Peyer's patch (tissue), 4 donors: ENCODE measurements around the gene GP1BB. TPM values are rescaled to one million over a fixed set of nuclear protein-coding genes. Genes with fewer than 3 reads are reported as not detected.
"Not testable (repeated sequence)": the region's sequence is repeated elsewhere in the genome, so short reads cannot be mapped to it uniquely, and the experiment has no call there.

Experiments used
- DNase-seq, 3 donors: peaks; one replicate each; pipeline ENCODE4 v3.0.0-alpha.2; 2017 to 2019
- H3K27ac ChIP-seq, 4 donors: fragments of 200-600 bp; sonication (generic); one replicate each; pipeline ENCODE4 v1.5.1; 2016 to 2019
- H3K27me3 ChIP-seq, 2 donors: fragments of 200-600 bp; sonication (generic); one replicate each; pipeline ENCODE4 v1.5.1; 2019
- H3K36me3 ChIP-seq, 3 donors: fragments of 200-600 bp; sonication (generic); one replicate each; pipeline ENCODE4 v1.5.1; 2016 to 2019
- H3K4me1 ChIP-seq, 4 donors: fragments of 200-600 bp; sonication (generic); one replicate each; pipeline ENCODE4 v1.5.1; 2016 to 2019
- H3K4me3 ChIP-seq, 4 donors: fragments of 200-600 bp; sonication (generic); 1 replicate in 3 of 4; 2 replicates in 1 of 4; pipeline ENCODE4 v1.5.1; 2016 to 2019; ENCODE audit warnings: mild to moderate bottlenecking in 1 of 4
- H3K9me3 ChIP-seq, 4 donors: fragments of 200-600 bp; sonication (generic); one replicate each; pipeline ENCODE4 v1.5.1; 2016 to 2019; ENCODE audit warnings: mild to moderate bottlenecking in 1 of 4
- CTCF ChIP-seq, 6 experiments: fragments of 450-650 bp in 4 of 6; fragments of 200-600 bp in 2 of 6; sonication (generic) in 1 of 6; IDR thresholded peaks; one replicate each; pipeline ENCODE4 v1.5.1; 2017 to 2019; ENCODE audit warnings: antibody characterized with exemption in 6 of 6, mild to moderate bottlenecking in 3 of 6, moderate library complexity in 1 of 6
- POLR2A ChIP-seq, 2 donors: fragments of 450-650 bp; IDR thresholded peaks; one replicate each; pipeline ENCODE4 v1.5.1; 2017; ENCODE audit warnings: antibody characterized with exemption in 2 of 2, mild to moderate bottlenecking in 2 of 2, moderate library complexity in 2 of 2
- total RNA-seq, 4 donors: library from RNA; depleted of rRNA; stranded (reverse); fragments of >200 nt; gene quantifications; one replicate each; pipeline ENCODE4 v1.1.0, GENCODE V29; 2016

The GP1BB gene
- 1 to 10 TPM; 1.1 to 9.1 (median 2.0) TPM for total RNA-seq

DNA sequence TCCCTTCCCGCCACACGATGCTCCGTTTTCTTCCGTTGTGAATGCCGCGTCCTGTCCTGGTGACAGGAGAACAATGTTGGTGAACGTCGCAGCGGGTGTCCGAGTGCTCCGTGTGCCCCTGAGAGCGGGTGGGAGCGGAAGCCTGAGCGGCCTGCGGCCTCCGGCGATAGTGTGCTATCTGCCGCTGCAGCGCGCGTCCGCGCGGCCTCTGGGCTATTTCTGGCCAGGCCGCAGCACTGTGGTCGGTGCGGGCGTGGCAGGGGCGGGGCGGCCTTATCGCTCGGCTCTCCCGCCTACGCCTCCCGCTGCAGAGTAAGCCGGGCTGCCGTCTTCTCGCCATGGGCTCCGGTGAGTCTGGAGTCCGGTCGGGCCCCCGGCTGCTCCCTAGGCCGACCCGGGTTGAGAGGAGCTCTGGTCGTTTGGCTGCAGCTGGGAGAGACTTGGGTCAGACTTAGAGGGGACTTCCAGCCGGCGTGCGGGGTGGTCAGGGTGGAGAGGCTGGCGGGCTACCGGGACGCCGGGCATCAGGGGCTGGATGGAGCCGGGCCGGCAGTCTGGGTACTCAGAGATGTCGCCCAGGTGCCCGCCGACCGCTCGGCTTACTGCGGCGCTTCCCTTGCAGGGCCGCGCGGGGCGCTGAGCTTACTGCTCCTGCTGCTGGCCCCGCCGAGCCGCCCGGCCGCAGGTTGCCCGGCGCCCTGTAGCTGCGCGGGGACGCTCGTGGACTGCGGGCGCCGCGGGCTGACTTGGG, at the start of gene GP1BB:
Gene GP1BB, plus strand, starts transcription at position 308 of the 751 bp plus-strand sequence. Its CDS starts 31 bp downstream, at position 339.
- H3K27ac ChIP-seq = no peak within 1 kb of the TSS
- H3K4me3 ChIP-seq = peak within 1 kb of the TSS in 3 of 4 donors; percentile 28 to 36 (median 35)
- peak in 1 of 3 donors; percentile 63 for DNase-seq
- no peaks in the 10 kb centered on the region for H3K9me3 ChIP-seq
- no peak for TF ChIP-seq POLR2A (IDR thresholded peaks at IDR 0.05)
- TF ChIP-seq CTCF (IDR thresholded peaks at IDR 0.05) = no peak
- no peaks in the 10 kb centered on the region for H3K36me3 ChIP-seq
- peaks cover 0 to 19% of the 10 kb centered on the region in 2 donors for H3K27me3 ChIP-seq
- peaks cover 3 to 23% (median 14%) of the 10 kb centered on the region in 4 donors for H3K4me1 ChIP-seq

- no peak overlapping the region for H3K4me3 ChIP-seq
- H3K36me3 ChIP-seq = no peaks in the 10 kb centered on the region
- H3K4me1 ChIP-seq = no peaks in the 10 kb centered on the region
- H3K27ac ChIP-seq = no peak overlapping the region
- H3K9me3 ChIP-seq = no peaks in the 10 kb centered on the region
- H3K27me3 ChIP-seq = no peaks in the 10 kb centered on the region
- no peak for TF ChIP-seq CTCF (IDR thresholded peaks at IDR 0.05)
- TF ChIP-seq POLR2A (IDR thresholded peaks at IDR 0.05) = no peak
- DNase-seq = no peak
Measured at GRCh38 chr22:19673660-19674059, 49.7 kb upstream of the GP1BB start.

DNA sequence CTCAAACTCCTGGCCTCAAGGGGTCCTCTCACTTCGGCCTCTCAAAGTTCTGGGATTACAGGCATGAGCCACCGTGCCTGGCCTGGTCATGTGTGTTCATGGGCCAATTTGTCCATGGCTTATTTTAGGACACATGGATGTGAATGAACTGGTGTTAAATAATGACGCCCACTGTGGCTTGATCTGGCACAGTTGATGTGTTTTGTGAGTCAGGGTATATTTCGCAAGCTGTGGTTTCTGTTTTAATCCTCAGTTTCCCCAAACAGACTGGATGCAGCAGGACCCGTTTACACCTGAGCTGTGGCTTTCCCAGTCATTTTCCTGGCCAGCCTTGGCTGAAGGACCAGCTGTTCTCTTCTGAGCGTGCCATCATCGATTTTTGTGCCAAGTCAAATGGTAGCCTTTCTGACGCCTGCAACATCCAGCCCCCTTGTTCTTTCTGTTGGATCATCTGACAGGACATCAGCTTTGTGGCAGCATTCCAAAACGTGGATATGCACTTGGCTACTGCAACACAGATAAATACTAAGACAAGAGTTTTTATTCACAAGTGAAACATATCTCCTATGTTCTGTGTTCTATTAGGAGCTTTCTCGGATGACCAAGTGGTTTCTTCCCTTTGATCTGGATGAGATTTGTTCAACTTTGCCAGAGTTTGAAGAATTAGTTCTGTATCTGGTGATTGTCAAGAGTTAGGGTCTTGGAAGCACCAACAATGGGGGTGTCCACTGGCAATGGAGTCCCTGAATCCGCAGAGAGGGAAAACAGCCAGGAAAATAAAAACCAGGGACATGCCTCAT, 49.0 kb upstream of the GP1BB start:
- Histone ChIP-seq H3K36me3 (no peaks in the 10 kb centered on the region), H3K4me1 (no peaks in the 10 kb centered on the region), H3K4me3 (no peak overlapping the region), H3K27ac (no peak overlapping the region), H3K9me3 (no peaks in the 10 kb centered on the region), H3K27me3 (no peaks in the 10 kb centered on the region)
- TF ChIP-seq POLR2A (IDR thresholded peaks at IDR 0.05) (no peak), CTCF (IDR thresholded peaks at IDR 0.05) (no peak)
- no peak for DNase-seq

- Histone ChIP-seq H3K27ac (no peak overlapping the region), H3K9me3 (no peaks in the 10 kb centered on the region), H3K36me3 (no peaks in the 10 kb centered on the region), H3K4me1 (no peaks in the 10 kb centered on the region), H3K4me3 (no peak overlapping the region), H3K27me3 (no peaks in the 10 kb centered on the region)
- TF ChIP-seq CTCF (IDR thresholded peaks at IDR 0.05) = no peak
- no peak for TF ChIP-seq POLR2A (IDR thresholded peaks at IDR 0.05)
- DNase-seq = no peak
Measured at GRCh38 chr22:19674929-19675253, 48.4 kb upstream of the GP1BB start.

DNA sequence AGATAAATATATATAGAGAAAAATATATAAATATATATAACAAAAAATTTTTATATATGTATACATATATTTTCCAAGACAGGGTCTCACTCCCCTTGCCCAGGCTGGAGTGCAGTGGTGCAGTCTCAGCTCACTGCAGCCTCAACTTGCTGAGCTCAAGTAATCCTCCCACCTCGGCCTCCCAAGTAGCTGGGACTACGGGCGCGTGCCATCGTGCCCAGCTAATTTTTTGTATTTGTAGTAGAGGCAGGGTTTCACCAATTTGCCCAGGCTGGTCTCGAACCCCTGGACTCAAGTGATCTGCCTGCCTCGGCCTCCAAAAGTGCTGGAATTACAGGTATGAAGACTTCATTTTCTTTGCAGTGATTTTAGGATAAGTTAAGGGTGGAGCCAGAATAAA, 47.9 kb upstream of the GP1BB start:
- Histone ChIP-seq H3K27ac (no peak overlapping the region), H3K36me3 (no peaks in the 10 kb centered on the region), H3K9me3 (no peaks in the 10 kb centered on the region), H3K4me3 (no peak overlapping the region), H3K27me3 (no peaks in the 10 kb centered on the region), H3K4me1 (no peaks in the 10 kb centered on the region)
- TF ChIP-seq POLR2A (IDR thresholded peaks at IDR 0.05) (no peak), CTCF (IDR thresholded peaks at IDR 0.05) (no peak)
- no peak for DNase-seq

DNA sequence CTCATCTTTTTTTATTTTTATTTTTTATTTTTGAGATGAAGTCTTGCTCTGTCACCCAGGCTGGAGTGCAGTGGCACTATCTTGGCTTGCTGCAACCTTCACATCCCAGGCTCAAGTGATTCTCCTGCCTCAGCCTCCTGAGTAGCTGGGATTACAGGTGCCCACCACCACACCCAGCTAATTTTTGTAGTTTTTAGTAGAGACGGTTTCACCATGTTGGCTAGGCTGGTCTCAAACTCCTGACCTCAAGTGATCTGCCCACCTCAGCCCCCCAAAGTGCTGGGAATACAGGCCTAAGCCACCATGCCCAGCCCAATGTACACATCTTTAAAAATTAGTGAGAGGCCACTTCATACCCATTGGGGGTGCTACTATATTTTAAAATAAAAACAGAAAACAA, 46.9 kb upstream of the GP1BB start:
- H3K27me3 ChIP-seq, H3K4me3 ChIP-seq, H3K4me1 ChIP-seq, H3K27ac ChIP-seq, H3K9me3 ChIP-seq, H3K36me3 ChIP-seq, DNase-seq: not testable (repeated sequence)
